GM18499 (cell line): Measurements from ENCODE around the gene TMEM89.
A peak's percentile ranks its signal among the peaks of the same experiment; 100 is the strongest.

Experiments
- ATAC-seq: cut with Tn5 transposase; IDR thresholded peaks from one replicate; pipeline ENCODE4 v1.9.1; 2021; ENCODE audit warnings: moderate number of reproducible peaks; ENCODE audit not compliant: insufficient read depth, unreplicated experiment

Gene TMEM89

GRCh38 chr3:48619541-48620524 is 1.7 kb downstream of the TMEM89 start:
- ATAC-seq: no peak

DNA sequence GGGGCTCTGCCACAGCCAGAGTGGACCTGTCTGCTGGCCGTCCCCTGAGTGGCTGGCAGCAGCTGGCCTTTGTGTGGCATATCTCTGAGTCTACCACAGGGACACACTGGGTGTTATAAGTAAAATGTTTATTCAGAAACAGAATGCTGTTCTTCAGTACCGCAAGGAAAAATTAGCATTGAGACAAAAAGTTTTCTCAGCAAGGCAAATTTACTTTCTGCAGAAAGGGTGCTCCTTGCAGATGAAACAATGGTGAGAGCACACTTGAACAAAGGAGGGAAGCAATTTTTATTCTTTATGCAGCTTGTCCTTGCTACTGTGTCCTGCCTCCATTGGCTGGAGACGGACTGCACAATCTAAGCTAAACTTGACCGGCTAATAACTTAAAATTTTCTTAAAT is 4.0 kb downstream of the TMEM89 start:
- no peak for ATAC-seq

- ATAC-seq: no peak
Measured at GRCh38 chr3:48614044-48614443, 7.5 kb downstream of the TMEM89 start.

DNA sequence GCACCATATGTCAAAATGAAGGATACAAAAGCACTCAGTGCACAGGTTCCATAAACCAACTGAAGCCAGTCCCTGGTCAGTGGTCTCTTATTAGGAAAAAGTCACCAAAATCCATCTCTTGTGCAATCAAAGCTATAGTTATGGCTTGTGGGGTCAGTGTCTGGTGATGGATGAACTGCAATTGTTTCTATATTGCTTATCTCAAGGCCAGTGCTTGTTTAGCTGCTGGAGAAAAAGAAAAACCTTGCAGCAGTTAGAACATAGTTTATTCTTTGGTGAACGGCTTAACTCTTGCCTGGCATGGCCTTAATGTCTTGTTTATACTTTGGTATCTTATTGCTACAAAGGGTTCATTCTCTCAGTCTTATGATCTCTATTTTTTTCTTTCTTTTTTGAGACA is 9.3 kb downstream of the TMEM89 start:
- ATAC-seq: no peak

GRCh38 chr3:48609088-48610005 is 12.2 kb downstream of the TMEM89 start, which contains the start of gene UQCRC1:
UQCRC1 (minus strand) TSS chr3:48609646; CDS start chr3:48609620, 26 bp downstream.
- ATAC-seq: peak; percentile 78

GRCh38 chr3:48607519-48607918 is 14.1 kb downstream of the TMEM89 start:
- no peak for ATAC-seq

- no peak for ATAC-seq
Measured at GRCh38 chr3:48601622-48601994, 20.0 kb downstream of the TMEM89 start.

DNA sequence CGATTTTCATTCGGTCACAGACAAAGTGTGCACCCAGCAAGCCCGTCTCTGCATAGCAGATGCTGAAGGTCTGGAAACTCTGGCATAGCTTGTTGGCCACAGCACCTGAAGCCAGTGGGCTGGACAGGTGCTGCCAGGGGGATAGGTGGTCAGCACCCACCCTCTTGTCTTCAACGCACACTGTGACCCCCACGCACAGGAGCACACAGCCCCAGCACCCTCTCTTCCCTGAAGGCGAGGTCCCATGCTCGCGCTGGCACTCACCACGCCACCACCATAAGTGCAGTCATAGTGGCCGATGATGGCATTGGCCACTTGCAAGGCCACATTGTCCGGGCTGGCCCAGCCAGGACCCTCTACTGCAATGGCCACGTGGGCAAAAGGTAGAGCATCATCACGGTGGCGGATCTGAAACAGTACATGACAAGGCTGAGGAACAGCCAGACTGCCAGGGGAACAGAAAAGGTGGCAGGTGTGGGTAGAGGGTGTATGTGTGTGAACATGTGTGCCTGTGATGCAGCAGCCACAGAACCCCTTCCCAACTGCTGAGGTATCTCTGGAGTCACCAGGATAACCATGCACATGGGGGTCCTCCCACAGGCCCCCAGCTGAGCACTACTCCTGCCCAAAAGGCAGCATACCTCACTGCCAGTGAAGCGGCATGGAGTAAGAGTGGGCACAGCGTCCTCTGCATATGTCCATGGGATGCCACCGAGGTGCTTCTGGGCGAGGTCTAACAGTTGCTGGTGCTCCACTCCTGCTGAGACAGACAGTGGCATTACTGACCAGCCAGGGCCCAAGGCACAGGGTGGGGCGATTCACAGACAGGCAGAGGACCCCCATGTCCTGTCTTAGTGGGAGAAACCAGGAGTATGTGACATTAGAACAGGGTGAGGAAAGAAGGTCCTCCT is 20.6 kb downstream of the TMEM89 start:
- ATAC-seq: no peak

GRCh38 chr3:48599509-48600285 is 21.9 kb downstream of the TMEM89 start:
- ATAC-seq: no peak

DNA sequence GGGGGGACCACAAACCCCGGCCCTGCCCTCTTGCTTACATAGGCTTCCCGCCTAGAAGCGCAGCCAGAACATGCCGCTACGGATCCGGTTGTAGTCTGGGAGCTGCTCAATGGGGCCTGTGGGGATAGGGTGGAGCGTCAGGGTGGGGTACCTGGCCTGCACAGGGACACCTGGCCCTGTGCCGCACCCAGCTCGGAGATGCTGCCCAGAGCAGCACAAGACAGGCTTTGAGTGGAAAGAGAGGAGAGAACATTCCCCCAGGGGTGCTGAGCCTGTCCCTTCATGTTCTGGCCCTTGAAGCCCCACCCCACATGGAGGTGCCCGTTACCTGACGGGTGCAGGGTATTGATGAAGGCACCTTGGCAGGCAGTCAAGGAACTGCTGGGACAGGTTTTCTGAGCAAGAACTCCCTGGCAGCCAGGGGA is 22.5 kb downstream of the TMEM89 start:
- no peak for ATAC-seq

GRCh38 chr3:48598323-48599076 is 23.1 kb downstream of the TMEM89 start:
- no peak for ATAC-seq

DNA sequence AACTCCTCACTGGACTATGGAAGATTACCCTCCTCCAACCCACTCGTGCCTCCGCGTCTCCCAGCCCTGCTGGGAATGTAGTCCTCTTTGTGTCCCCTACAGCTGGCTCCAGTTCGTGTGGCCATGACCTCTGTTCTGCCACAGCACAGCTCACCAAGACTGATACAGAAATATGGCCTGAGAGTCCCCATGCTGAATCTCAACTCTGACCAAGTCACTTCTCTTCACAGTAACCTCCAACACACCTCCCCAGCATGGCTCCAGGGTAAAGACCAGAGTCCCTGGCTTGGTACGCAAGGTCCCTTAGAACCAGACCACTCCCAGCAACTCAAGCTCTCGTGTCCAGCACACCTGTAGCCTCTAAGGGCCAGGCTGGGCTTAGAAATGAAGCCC is 24.2 kb downstream of the TMEM89 start:
- ATAC-seq: no peak

DNA sequence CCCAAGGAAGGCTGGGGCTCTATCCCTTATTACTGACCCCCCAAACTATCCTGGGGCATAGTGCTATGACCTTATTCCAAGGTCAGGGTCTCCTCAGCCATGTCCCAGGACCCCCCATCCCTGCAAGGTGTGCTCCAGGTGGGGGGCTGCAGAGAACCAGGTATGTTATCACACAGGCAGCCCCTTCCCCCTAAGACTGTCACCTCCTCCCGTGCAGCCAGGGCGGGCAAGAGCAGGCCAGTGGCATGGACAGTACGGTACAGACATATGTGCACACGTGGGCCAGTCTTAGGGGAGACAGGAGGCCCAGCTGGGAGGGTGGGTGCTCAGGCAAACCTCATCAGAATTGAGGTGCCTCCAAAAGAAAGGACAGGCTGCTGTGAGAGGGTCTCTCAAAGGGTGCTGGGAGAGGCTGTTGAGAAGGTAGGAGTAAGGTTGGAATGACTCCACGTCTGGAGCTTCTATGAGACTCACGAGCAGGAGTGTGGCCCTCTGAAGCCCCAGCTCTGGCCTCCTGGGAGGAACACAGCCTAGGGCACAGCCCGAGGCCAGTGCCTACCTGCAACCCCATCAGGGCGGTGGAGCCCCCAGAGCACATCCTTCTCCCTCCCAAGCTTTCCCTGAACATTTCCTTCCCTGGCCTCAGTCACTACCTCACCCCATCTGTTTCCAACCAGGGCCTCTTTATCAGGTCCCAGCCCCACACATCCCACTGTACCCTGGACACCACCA is 24.7 kb downstream of the TMEM89 start:
- ATAC-seq: no peak

- no peak for ATAC-seq
Measured at GRCh38 chr3:48596157-48596556, 25.4 kb downstream of the TMEM89 start.

- no peak for ATAC-seq
Measured at GRCh38 chr3:48595526-48596121, 25.9 kb downstream of the TMEM89 start.

- no peak for ATAC-seq
Measured at GRCh38 chr3:48595075-48595525, 26.5 kb downstream of the TMEM89 start, which contains the start of gene COL7A1. COL7A1 (minus strand) TSS chr3:48595329; CDS start chr3:48595159, 170 bp downstream.

DNA sequence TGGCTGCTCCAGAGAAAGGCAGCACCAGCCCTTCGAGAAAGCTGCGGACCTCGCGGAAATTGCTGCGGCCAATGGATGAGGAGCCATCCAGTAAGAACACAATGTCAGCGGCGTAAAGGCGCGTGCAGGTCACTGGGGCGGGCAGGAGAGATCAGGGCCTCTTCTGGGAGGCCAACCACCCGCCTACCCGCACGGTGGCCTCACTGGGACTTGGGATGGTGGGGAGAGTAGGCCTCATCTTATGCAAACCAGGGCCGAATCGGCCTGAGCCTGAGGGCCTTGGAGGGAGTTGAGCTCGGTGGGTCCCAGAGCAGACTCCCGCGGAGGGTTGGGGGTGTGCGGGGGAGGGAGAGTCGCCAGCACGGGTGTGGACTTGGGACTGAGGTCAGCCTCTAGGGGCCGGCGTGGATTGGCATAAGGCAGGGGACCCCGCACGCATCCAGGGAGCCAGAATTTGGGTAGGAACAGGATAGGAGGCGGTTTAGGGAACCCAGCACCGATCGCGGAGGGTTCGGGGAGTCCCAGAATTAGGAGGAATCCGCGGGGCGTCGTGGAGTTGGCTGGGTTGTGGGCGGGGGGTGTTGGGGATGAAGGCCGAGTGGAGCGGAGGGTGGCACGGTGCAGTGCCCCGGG is 27.0 kb downstream of the TMEM89 start:
- no peak for ATAC-seq
